ENCODE results near the gene LAMA2. TPM values are rescaled to one million over a fixed set of nuclear protein-coding genes. Genes with fewer than 3 reads are reported as not detected.

Gene LAMA2, protein sequence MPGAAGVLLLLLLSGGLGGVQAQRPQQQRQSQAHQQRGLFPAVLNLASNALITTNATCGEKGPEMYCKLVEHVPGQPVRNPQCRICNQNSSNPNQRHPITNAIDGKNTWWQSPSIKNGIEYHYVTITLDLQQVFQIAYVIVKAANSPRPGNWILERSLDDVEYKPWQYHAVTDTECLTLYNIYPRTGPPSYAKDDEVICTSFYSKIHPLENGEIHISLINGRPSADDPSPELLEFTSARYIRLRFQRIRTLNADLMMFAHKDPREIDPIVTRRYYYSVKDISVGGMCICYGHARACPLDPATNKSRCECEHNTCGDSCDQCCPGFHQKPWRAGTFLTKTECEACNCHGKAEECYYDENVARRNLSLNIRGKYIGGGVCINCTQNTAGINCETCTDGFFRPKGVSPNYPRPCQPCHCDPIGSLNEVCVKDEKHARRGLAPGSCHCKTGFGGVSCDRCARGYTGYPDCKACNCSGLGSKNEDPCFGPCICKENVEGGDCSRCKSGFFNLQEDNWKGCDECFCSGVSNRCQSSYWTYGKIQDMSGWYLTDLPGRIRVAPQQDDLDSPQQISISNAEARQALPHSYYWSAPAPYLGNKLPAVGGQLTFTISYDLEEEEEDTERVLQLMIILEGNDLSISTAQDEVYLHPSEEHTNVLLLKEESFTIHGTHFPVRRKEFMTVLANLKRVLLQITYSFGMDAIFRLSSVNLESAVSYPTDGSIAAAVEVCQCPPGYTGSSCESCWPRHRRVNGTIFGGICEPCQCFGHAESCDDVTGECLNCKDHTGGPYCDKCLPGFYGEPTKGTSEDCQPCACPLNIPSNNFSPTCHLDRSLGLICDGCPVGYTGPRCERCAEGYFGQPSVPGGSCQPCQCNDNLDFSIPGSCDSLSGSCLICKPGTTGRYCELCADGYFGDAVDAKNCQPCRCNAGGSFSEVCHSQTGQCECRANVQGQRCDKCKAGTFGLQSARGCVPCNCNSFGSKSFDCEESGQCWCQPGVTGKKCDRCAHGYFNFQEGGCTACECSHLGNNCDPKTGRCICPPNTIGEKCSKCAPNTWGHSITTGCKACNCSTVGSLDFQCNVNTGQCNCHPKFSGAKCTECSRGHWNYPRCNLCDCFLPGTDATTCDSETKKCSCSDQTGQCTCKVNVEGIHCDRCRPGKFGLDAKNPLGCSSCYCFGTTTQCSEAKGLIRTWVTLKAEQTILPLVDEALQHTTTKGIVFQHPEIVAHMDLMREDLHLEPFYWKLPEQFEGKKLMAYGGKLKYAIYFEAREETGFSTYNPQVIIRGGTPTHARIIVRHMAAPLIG (N-terminal part only)
- polyA plus RNA-seq (2013, experiment 1 of 2) = 18.6 TPM
- polyA plus RNA-seq (2013, experiment 2 of 2) = 17.8 TPM

DNA sequence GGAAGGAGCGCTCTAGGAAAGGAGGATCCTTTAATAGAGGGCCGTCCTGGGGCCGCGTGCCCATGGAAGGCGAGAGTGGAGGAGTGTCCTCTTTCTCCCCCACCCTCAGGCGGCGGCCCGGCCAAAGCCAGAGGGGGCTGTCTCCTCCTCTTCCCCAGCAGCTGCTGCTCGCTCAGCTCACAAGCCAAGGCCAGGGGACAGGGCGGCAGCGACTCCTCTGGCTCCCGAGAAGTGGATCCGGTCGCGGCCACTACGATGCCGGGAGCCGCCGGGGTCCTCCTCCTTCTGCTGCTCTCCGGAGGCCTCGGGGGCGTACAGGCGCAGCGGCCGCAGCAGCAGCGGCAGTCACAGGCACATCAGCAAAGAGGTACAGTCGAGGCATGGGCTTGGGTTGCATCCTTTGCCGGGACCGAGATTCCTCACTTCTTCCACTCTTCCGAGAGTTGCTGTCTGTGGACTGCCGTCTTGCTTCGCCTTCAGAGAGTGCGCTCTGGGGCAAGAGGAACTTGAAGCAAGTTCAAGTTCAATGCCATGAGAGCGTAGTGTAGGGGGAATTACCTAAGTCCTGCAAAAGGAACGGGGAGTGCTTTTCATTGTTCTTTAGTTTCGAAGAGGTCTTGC is at the start of gene LAMA2:
LAMA2 (plus strand) TSS at position 148 of the 621 bp plus-strand sequence; CDS start at position 256, 108 bp downstream.
- no peak within 1 kb of the TSS for H2BK5ac ChIP-seq (ENCODE audit: low read depth, low read length, poor library complexity, severe bottlenecking)
- peak within 1 kb of the TSS; percentile 80 to 86 for H3K4ac ChIP-seq (ENCODE audit: low read depth in 1 of 2, low read length in 2 of 2)
- peak within 1 kb of the TSS; percentile 85 for H4K8ac ChIP-seq (ENCODE audit: low read length)
- H4K91ac ChIP-seq (ENCODE audit: low read length) = peak within 1 kb of the TSS; percentile 91
- H3K4me3 ChIP-seq (ENCODE audit: insufficient read depth in 1 of 2, low read depth in 1 of 2, low read length in 2 of 2) = peak within 1 kb of the TSS; percentile 63 to 89
- H2BK120ac ChIP-seq (ENCODE audit: low read depth, low read length) = no peak within 1 kb of the TSS
- no peaks in the 10 kb centered on the region for H3K27me3 ChIP-seq (ENCODE audit: control insufficient read depth in 1 of 2, insufficient read depth in 1 of 2, low read length in 2 of 2)
- no peaks in the 10 kb centered on the region for H3K36me3 ChIP-seq (ENCODE audit: control insufficient read depth in 1 of 2, insufficient read depth in 2 of 2, low read depth in 1 of 2, low read length in 2 of 2)
- peak within 1 kb of the TSS; percentile 88 for H3K9ac ChIP-seq (ENCODE audit: low read length)
- WGBS = 2% methylated on average over 33 of the region's 36 CpGs
- H3K14ac ChIP-seq (ENCODE audit: low read length in 2 of 2) = peak within 1 kb of the TSS in 1 of 2 experiments; percentile 83
- DNase-seq = peak; percentile 83
- peak within 1 kb of the TSS; percentile 60 to 91 for H3K18ac ChIP-seq (ENCODE audit: low read depth in 1 of 2, low read length in 2 of 2)
- no peak within 1 kb of the TSS for H2AK5ac ChIP-seq (ENCODE audit: low read length, severe bottlenecking)
- H2BK15ac ChIP-seq (ENCODE audit: low read depth, poor library complexity, severe bottlenecking) = no peak within 1 kb of the TSS
- H3K79me1 ChIP-seq (replicated peaks; ENCODE audit: low read length, poor library complexity, severe bottlenecking) = no peaks in the 10 kb centered on the region
- peak within 1 kb of the TSS; percentile 98 for H3K4me2 ChIP-seq (ENCODE audit: low read length, poor library complexity, severe bottlenecking)
- peaks cover 3% of the 10 kb centered on the region for H3K4me1 ChIP-seq (ENCODE audit: control insufficient read depth, insufficient read depth, low read depth, low read length)
- H2AFZ ChIP-seq (ENCODE audit: low read depth, low read length) = peak within 1 kb of the TSS; percentile 91
- peak within 1 kb of the TSS in 1 of 2 experiments; percentile 96 for H3K23ac ChIP-seq (ENCODE audit: low read length in 2 of 2)
- peak within 1 kb of the TSS in 1 of 2 experiments; percentile 96 for H2BK12ac ChIP-seq (ENCODE audit: low read length in 2 of 2)
- H3K9me3 ChIP-seq (ENCODE audit: control insufficient read depth, low read length) = no peaks in the 10 kb centered on the region
- peak within 1 kb of the TSS; percentile 20 for H3K27ac ChIP-seq (ENCODE audit: low read length, poor library complexity, severe bottlenecking)

DNA sequence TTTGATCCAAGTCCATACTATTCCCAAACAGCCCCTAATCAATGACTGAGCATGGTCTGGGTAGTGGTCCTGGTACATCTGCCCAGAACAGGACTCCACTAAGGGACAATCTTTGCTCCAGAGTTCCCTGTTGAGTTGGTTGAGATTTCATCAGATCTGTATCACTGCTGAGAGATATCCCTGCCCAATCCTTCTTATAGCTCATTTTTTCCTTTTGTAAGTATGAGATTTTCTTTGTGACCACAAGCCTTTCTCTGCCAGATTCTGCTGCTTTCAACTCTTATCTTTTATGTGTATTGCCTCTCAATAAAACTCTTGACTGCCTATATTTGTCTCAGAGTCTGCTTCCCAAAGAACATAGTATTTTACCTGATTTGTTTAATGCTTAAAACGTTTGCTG is 46.2 kb upstream of the LAMA2 start:
- no peak overlapping the region for H2BK12ac ChIP-seq (ENCODE audit: low read length in 2 of 2)
- H3K4me3 ChIP-seq (ENCODE audit: insufficient read depth in 1 of 2, low read depth in 1 of 2, low read length in 2 of 2) = no peak overlapping the region
- no peak overlapping the region for H2AFZ ChIP-seq (ENCODE audit: low read depth, low read length)
- H2BK15ac ChIP-seq (ENCODE audit: low read depth, poor library complexity, severe bottlenecking) = no peak overlapping the region
- no peak overlapping the region for H3K9ac ChIP-seq (ENCODE audit: low read length)
- H3K27ac ChIP-seq (ENCODE audit: low read length, poor library complexity, severe bottlenecking) = no peak overlapping the region
- H3K4me1 ChIP-seq (ENCODE audit: control insufficient read depth, insufficient read depth, low read depth, low read length) = no peaks in the 10 kb centered on the region
- no peak overlapping the region for H3K14ac ChIP-seq (ENCODE audit: low read length in 2 of 2)
- no peak overlapping the region for H2BK5ac ChIP-seq (ENCODE audit: low read depth, low read length, poor library complexity, severe bottlenecking)
- H4K8ac ChIP-seq (ENCODE audit: low read length) = no peak overlapping the region
- H3K18ac ChIP-seq (ENCODE audit: low read depth in 1 of 2, low read length in 2 of 2) = no peak overlapping the region
- no peaks in the 10 kb centered on the region for H3K9me3 ChIP-seq (ENCODE audit: control insufficient read depth, low read length)
- no peak overlapping the region for H2BK120ac ChIP-seq (ENCODE audit: low read depth, low read length)
- H3K36me3 ChIP-seq (ENCODE audit: control insufficient read depth in 1 of 2, insufficient read depth in 2 of 2, low read depth in 1 of 2, low read length in 2 of 2) = no peaks in the 10 kb centered on the region
- H3K4ac ChIP-seq (ENCODE audit: low read depth in 1 of 2, low read length in 2 of 2) = no peak overlapping the region
- H3K79me1 ChIP-seq (replicated peaks; ENCODE audit: low read length, poor library complexity, severe bottlenecking) = no peaks in the 10 kb centered on the region
- H2AK5ac ChIP-seq (ENCODE audit: low read length, severe bottlenecking) = no peak overlapping the region
- 71% methylated on average over 1 of the region's 1 CpG for WGBS
- H3K4me2 ChIP-seq (ENCODE audit: low read length, poor library complexity, severe bottlenecking) = no peak overlapping the region
- no peaks in the 10 kb centered on the region for H3K27me3 ChIP-seq (ENCODE audit: control insufficient read depth in 1 of 2, insufficient read depth in 1 of 2, low read length in 2 of 2)
- H4K91ac ChIP-seq (ENCODE audit: low read length) = no peak overlapping the region
- no peak overlapping the region for H3K23ac ChIP-seq (ENCODE audit: low read length in 2 of 2)
- DNase-seq = no peak

DNA sequence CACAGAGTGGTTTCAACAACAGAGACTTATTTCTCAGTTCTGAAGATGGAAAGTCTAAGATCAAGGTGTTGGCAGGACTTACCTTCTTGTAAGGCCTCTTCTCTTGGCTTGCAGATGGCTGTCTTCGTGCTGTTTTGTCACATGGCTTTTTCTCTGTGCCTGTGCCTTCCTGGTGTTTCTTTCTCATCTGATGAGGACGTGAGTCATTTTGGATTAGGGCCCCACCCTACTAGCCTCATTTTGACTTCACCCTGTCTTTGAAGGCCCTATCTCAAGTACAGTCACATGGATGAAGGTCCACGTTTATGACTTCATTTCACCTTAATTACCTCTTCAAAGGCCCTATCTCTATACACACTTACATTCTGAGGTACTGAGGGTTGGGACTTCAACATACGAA is 41.4 kb upstream of the LAMA2 start:
- Histone ChIP-seq H3K4me2 (ENCODE audit: low read length, poor library complexity, severe bottlenecking) (no peak overlapping the region), H4K8ac (ENCODE audit: low read length) (no peak overlapping the region), H2AFZ (ENCODE audit: low read depth, low read length) (no peak overlapping the region), H3K23ac (ENCODE audit: low read length in 2 of 2) (no peak overlapping the region), H3K4me3 (ENCODE audit: insufficient read depth in 1 of 2, low read depth in 1 of 2, low read length in 2 of 2) (no peak overlapping the region), H3K14ac (ENCODE audit: low read length in 2 of 2) (no peak overlapping the region), H2AK5ac (ENCODE audit: low read length, severe bottlenecking) (no peak overlapping the region), H3K9ac (ENCODE audit: low read length) (no peak overlapping the region), H3K4ac (ENCODE audit: low read depth in 1 of 2, low read length in 2 of 2) (no peak overlapping the region), H3K9me3 (ENCODE audit: control insufficient read depth, low read length) (no peaks in the 10 kb centered on the region), H3K4me1 (ENCODE audit: control insufficient read depth, insufficient read depth, low read depth, low read length) (no peaks in the 10 kb centered on the region), H3K27me3 (ENCODE audit: control insufficient read depth in 1 of 2, insufficient read depth in 1 of 2, low read length in 2 of 2) (no peaks in the 10 kb centered on the region), H2BK120ac (ENCODE audit: low read depth, low read length) (no peak overlapping the region), H3K27ac (ENCODE audit: low read length, poor library complexity, severe bottlenecking) (no peak overlapping the region), H3K18ac (ENCODE audit: low read depth in 1 of 2, low read length in 2 of 2) (no peak overlapping the region), H2BK5ac (ENCODE audit: low read depth, low read length, poor library complexity, severe bottlenecking) (no peak overlapping the region), H3K36me3 (ENCODE audit: control insufficient read depth in 1 of 2, insufficient read depth in 2 of 2, low read depth in 1 of 2, low read length in 2 of 2) (no peaks in the 10 kb centered on the region), H3K79me1 (replicated peaks; ENCODE audit: low read length, poor library complexity, severe bottlenecking) (no peaks in the 10 kb centered on the region), H2BK12ac (ENCODE audit: low read length in 2 of 2) (no peak overlapping the region), H4K91ac (ENCODE audit: low read length) (no peak overlapping the region), H2BK15ac (ENCODE audit: low read depth, poor library complexity, severe bottlenecking) (no peak overlapping the region)
- 79% methylated on average over 4 of the region's 4 CpGs for WGBS
- DNase-seq = no peak

All from mesenchymal stem cell (in vitro differentiated cells and primary cell).